OCI-LY1 (cell line): ENCODE data around the gene CEP44.
"Not testable (repeated sequence)": the region's sequence is repeated elsewhere in the genome, so short reads cannot be mapped to it uniquely, and the experiment has no call there.

Experiments
- EZH2 ChIP-seq: fragments of 200-600 bp; sonication (generic), shearing (Covaris generic); IDR thresholded peaks from 2 replicates; pipeline ENCODE4 v1.8.0; 2017; ENCODE audit warnings: borderline replicate concordance, mixed run types, mild to moderate bottlenecking, antibody characterized with exemption, low read length, moderate library complexity, mixed read lengths
- TF ChIP-seq, protein P1 (sequence below): fragments of 200-600 bp; sonication (generic), shearing (Covaris generic); IDR thresholded peaks from 2 replicates; pipeline ENCODE4 v1.5.1; 2017; ENCODE audit warnings: mild to moderate bottlenecking, antibody characterized with exemption, low read length, moderate library complexity, mixed read lengths

DNA sequence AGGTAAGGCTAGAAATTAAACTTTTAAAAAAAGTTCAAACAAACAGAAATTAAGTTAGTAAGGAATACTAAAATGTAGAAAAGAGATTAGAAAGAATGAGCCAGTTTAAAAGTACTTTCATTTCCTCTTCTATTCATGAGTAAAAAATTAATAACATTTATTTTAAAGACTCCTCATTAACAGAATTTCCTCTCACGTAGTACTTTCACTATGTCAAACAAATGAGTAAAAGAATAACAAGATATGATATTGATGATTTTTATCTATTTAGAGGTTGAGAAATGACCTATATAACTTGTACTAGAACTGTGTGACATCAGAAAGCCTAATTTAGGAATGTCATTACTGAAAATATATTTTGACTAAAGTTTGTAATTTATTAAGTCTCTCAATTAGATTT, 22.3 kb upstream of the CEP44 start:
- not testable (repeated sequence) for TF ChIP-seq EZH2
- TF ChIP-seq, protein P1, sequence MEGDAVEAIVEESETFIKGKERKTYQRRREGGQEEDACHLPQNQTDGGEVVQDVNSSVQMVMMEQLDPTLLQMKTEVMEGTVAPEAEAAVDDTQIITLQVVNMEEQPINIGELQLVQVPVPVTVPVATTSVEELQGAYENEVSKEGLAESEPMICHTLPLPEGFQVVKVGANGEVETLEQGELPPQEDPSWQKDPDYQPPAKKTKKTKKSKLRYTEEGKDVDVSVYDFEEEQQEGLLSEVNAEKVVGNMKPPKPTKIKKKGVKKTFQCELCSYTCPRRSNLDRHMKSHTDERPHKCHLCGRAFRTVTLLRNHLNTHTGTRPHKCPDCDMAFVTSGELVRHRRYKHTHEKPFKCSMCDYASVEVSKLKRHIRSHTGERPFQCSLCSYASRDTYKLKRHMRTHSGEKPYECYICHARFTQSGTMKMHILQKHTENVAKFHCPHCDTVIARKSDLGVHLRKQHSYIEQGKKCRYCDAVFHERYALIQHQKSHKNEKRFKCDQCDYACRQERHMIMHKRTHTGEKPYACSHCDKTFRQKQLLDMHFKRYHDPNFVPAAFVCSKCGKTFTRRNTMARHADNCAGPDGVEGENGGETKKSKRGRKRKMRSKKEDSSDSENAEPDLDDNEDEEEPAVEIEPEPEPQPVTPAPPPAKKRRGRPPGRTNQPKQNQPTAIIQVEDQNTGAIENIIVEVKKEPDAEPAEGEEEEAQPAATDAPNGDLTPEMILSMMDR: not testable (repeated sequence)
